RWPE2 (cell line): ENCODE measurements around the gene DPY19L3.

Experiments
- ATAC-seq: fragments of 200-7000 bp; cut with Tn5 transposase; 3 replicates; pipeline ENCODE4 v1.9.1; 2021; ENCODE audit warnings: low read depth
- DNase-seq: peaks from one replicate; pipeline ENCODE4 v3.0.0-alpha.2; 2020; ENCODE audit warnings: low spot score
- H3K27ac ChIP-seq: fragments of 450-650 bp; 2 replicates; pipeline ENCODE4 v1.5.1; 2017; ENCODE audit warnings: mild to moderate bottlenecking; ENCODE audit not compliant: poor library complexity, severe bottlenecking
- H3K27me3 ChIP-seq: fragments of 250-450 bp; sonication (Bioruptor Pico); 2 replicates; pipeline ENCODE4 v1.5.1; 2021; ENCODE audit warnings: mild to moderate bottlenecking, moderate library complexity; ENCODE audit not compliant: insufficient read depth, poor library complexity, severe bottlenecking
- H3K36me3 ChIP-seq: fragments of 250-450 bp; sonication (Bioruptor Pico); 2 replicates; pipeline ENCODE4 v1.5.1; 2020; ENCODE audit warnings: low read depth, mild to moderate bottlenecking, moderate library complexity
- H3K4me1 ChIP-seq: fragments of 250-450 bp; sonication (Bioruptor Pico); 2 replicates; pipeline ENCODE4 v1.5.1; 2021; ENCODE audit warnings: mild to moderate bottlenecking, moderate library complexity; ENCODE audit not compliant: insufficient read depth, poor library complexity, severe bottlenecking
- H3K4me3 ChIP-seq: fragments of 250-450 bp; sonication (Bioruptor Pico); 2 replicates; pipeline ENCODE4 v1.5.1; 2021; ENCODE audit warnings: mild to moderate bottlenecking, moderate library complexity; ENCODE audit not compliant: severe bottlenecking
- H3K9me3 ChIP-seq: fragments of 250-450 bp; sonication (Bioruptor Pico); 2 replicates; pipeline ENCODE4 v1.5.1; 2021; ENCODE audit warnings: mild to moderate bottlenecking, moderate library complexity; ENCODE audit not compliant: severe bottlenecking
- CTCF ChIP-seq: fragments of 450-650 bp; IDR thresholded peaks from one replicate; pipeline ENCODE4 v1.5.1; 2017; ENCODE audit warnings: mild to moderate bottlenecking, moderate library complexity; ENCODE audit not compliant: poor library complexity, severe bottlenecking

The DPY19L3 gene

GRCh38 chr19:32458500-32459123, 53.0 kb downstream of the DPY19L3 start:
- Histone ChIP-seq H3K4me1 (no peaks in the 10 kb centered on the region), H3K27me3 (no peaks in the 10 kb centered on the region), H3K27ac (no peak overlapping the region), H3K36me3 (peaks cover 31% of the 10 kb centered on the region), H3K4me3 (no peak overlapping the region), H3K9me3 (no peaks in the 10 kb centered on the region)
- TF ChIP-seq CTCF = no peak
- ATAC-seq (no peak), DNase-seq (no peak)

- H3K9me3 ChIP-seq = no peaks in the 10 kb centered on the region
- H3K27ac ChIP-seq = no peak overlapping the region
- H3K27me3 ChIP-seq = no peaks in the 10 kb centered on the region
- DNase-seq (no peak), ATAC-seq (no peak)
- no peaks in the 10 kb centered on the region for H3K4me1 ChIP-seq
- no peak overlapping the region for H3K4me3 ChIP-seq
- H3K36me3 ChIP-seq = peaks cover 31% of the 10 kb centered on the region
- TF ChIP-seq CTCF = no peak
Observed at GRCh38 chr19:32459204-32459865, 53.8 kb downstream of the DPY19L3 start.

GRCh38 chr19:32460476-32460875, 54.9 kb downstream of the DPY19L3 start:
- no peak overlapping the region for H3K27ac ChIP-seq
- TF ChIP-seq CTCF = no peak
- no peaks in the 10 kb centered on the region for H3K9me3 ChIP-seq
- peaks cover 33% of the 10 kb centered on the region; the same call in 1 of the 2 replicates for H3K36me3 ChIP-seq
- ATAC-seq = no peak
- H3K27me3 ChIP-seq = no peaks in the 10 kb centered on the region
- no peak overlapping the region for H3K4me3 ChIP-seq
- DNase-seq = no peak
- no peaks in the 10 kb centered on the region for H3K4me1 ChIP-seq

GRCh38 chr19:32464279-32464678, 58.7 kb downstream of the DPY19L3 start:
- H3K9me3 ChIP-seq = no peaks in the 10 kb centered on the region

More at GRCh38 chr19:32464279-32464678, 58.7 kb downstream of the DPY19L3 start:
- Histone ChIP-seq H3K27me3 (no peaks in the 10 kb centered on the region), H3K36me3 (peaks cover 11% of the 10 kb centered on the region; the same call in 1 of the 2 replicates), H3K4me1 (no peaks in the 10 kb centered on the region), H3K27ac (no peak overlapping the region), H3K4me3 (no peak overlapping the region)
- TF ChIP-seq CTCF = peak; percentile 60
- no peak for ATAC-seq
- no peak for DNase-seq
